Activated naive CD4-positive, alpha-beta T cell treated with anti-CD3 and anti-CD28 coated beads for 36 hours (primary cell): ENCODE measurements around the gene ALDH8A1. TPM values are rescaled to one million over a fixed set of nuclear protein-coding genes. Genes with fewer than 3 reads are reported as not detected.

ENCODE experiments used
- CTCF ChIA-PET: fragments of 350-600 bp; sonication (Branson Sonifier 250); formaldehyde crosslinking; loops from one replicate; lab custom pipeline; 2021; ENCODE audit warnings: antibody characterized with exemption; lab: Charles Lee
- DNase-seq: peaks from one replicate; pipeline ENCODE4 v3.0.0-alpha.2; 2020
- H3K27ac Mint-ChIP-seq: one replicate; pipeline ENCODE4 v1.8.0; 2021; ENCODE audit warnings: mild to moderate bottlenecking, mixed read lengths
- H3K27me3 Mint-ChIP-seq: one replicate; pipeline ENCODE4 v1.8.0; 2021; ENCODE audit warnings: low read depth, mixed read lengths
- H3K36me3 Mint-ChIP-seq: one replicate; pipeline ENCODE4 v1.8.0; 2021; ENCODE audit warnings: low read depth, mixed read lengths
- H3K4me1 Mint-ChIP-seq: one replicate; pipeline ENCODE4 v1.8.0; 2021; ENCODE audit warnings: low read depth, mixed read lengths
- H3K4me3 Mint-ChIP-seq: one replicate; pipeline ENCODE4 v1.8.0; 2021; ENCODE audit warnings: mild to moderate bottlenecking, moderate library complexity, mixed read lengths
- H3K9me3 Mint-ChIP-seq: one replicate; pipeline ENCODE4 v1.8.0; 2021; ENCODE audit warnings: mixed read lengths
- intact Hi-C: fragments of 100-400 bp; cut with micrococcal nuclease; formaldehyde crosslinking; loops from one replicate; pipeline ENCODE4 v1.15.1; 2023
- total RNA-seq, 2 experiments: library from RNA; stranded (reverse); gene quantifications; one replicate each; pipeline ENCODE4 v1.2.3, GENCODE V29; 2021

Gene ALDH8A1
- total RNA-seq, 2 experiments from 2014 or later: 0.24 TPM; not detected in 1

DNA sequence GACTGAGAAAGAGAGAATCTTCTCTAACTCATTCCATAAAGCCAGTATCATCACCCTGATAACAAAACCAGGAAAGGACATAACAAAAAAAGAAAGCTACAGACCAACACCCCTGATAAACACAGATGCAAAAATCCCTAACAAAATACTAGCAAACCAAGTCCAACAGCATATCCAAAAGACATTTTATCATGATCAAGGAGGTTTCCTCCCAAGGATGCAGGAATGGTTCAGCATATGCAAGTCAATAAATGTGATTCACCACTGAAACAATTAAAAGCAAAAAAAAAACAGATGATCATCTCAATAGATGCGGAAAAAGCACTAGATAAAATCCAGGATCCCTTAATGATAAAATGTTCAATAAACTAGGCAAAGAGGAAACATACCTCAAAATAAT is 24.5 kb upstream of the ALDH8A1 start:
- no peaks in the 10 kb centered on the region for H3K9me3 Mint-ChIP-seq
- no peaks in the 10 kb centered on the region for H3K27me3 Mint-ChIP-seq
- no peak overlapping the region for H3K27ac Mint-ChIP-seq
- H3K36me3 Mint-ChIP-seq: peaks cover 56% of the 10 kb centered on the region
- DNase-seq: no peak
- intact Hi-C loops: no loop called here
- no peak overlapping the region for H3K4me3 Mint-ChIP-seq
- CTCF ChIA-PET: no interaction called here
- H3K4me1 Mint-ChIP-seq: peaks cover 11% of the 10 kb centered on the region

DNA sequence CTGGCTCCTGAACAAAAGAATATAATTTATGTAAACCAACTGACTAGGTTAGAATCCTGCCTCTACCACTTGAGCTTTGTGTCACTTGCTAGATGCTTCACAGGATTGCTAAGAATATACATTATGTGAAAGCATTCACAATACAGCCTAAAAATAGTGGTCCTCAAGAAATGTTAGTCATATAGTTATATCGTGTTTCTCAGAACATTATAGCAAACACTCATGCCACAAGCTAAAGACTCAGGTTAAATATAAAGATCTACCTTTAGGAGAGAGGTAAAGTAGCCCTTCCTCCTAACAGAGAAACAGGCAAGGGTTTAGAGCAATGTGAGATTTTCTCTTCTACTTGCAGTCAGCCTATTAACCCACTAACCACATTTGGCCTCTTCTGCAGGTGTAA is 17.8 kb upstream of the ALDH8A1 start:
- Mint-ChIP-seq H3K36me3 (peaks cover 35% of the 10 kb centered on the region), H3K9me3 (no peaks in the 10 kb centered on the region), H3K27ac (no peak overlapping the region), H3K4me1 (no peaks in the 10 kb centered on the region), H3K4me3 (no peak overlapping the region), H3K27me3 (no peaks in the 10 kb centered on the region)
- CTCF ChIA-PET: interaction anchor here (1.1 kb wide), 1 partner anchor 35 kb away, joined by 3 read pairs; no protein-coding TSS in a partner anchor
- intact Hi-C loops: no loop called here
- no peak for DNase-seq

DNA sequence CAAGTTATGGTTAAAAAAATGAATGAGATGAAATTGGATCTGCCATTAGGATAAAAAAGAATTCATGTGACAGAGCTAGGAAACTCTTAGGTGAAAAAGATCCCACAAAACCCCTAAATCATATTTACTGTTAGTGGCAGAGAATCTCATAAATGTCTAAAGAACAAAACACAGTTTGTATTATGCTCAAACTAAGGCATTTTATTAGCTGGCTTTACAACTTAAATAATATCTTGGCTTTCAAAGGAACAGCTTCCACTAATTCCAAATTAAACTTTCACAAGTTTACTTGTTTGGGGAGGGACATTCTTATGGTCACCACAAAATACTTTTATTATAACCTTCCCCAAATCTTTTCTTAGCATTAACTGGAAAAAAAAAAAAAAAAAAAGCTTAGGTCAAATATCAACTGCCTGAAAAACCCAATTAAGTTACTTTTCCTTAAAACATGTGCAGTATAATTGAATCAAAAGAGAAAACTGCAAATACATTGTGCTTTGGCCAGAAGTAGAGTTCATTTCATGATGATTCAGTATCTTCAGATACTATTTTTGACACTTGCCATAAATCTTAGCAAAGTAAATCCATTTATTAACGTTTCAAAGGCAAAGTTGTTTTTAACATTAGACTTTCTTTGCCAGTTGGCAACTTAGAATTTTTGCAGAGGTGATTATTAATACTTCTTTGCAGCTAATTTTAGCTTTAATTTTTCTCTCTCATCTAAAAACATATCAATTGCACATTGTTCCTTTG is 14.7 kb upstream of the ALDH8A1 start:
- Mint-ChIP-seq H3K36me3 (peaks cover 48% of the 10 kb centered on the region), H3K27ac (no peak overlapping the region)
- CTCF ChIA-PET: interaction anchor here (1.9 kb wide), 1 partner anchor 24 kb away, joined by 4 read pairs; no protein-coding TSS in a partner anchor

DNA sequence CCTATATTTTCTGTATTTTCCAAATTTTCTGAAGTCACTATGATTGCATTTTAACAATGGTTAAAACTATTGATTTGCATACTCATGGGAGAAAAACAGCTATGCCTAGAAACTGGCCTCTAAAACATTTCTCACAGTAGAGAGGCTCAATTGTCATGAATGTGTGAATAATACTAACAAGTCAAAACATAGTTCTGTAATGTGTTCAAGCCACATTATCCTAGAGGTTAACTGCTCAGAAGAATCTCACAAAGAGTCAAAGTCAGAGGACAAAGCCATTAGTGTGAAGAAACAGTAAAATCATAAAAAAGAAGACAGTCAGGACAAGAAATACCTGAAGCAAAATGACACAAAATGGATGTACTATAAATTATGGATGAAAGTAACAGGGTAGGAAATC is 12.5 kb upstream of the ALDH8A1 start:
- H3K27ac Mint-ChIP-seq: no peak overlapping the region
- intact Hi-C loops: no loop called here
- H3K4me3 Mint-ChIP-seq: no peak overlapping the region
- H3K9me3 Mint-ChIP-seq: peaks cover 14% of the 10 kb centered on the region
- peaks cover 51% of the 10 kb centered on the region for H3K36me3 Mint-ChIP-seq
- no peak for DNase-seq
- no peaks in the 10 kb centered on the region for H3K27me3 Mint-ChIP-seq
- CTCF ChIA-PET: no interaction called here
- peaks cover 3% of the 10 kb centered on the region for H3K4me1 Mint-ChIP-seq

More for the DNA sequence above, 14.7 kb upstream of the ALDH8A1 start:
- no peak for DNase-seq
- Mint-ChIP-seq H3K4me3 (no peak overlapping the region), H3K9me3 (peaks cover 9% of the 10 kb centered on the region), H3K4me1 (no peaks in the 10 kb centered on the region), H3K27me3 (no peaks in the 10 kb centered on the region)
- intact Hi-C loops: no loop called here

DNA sequence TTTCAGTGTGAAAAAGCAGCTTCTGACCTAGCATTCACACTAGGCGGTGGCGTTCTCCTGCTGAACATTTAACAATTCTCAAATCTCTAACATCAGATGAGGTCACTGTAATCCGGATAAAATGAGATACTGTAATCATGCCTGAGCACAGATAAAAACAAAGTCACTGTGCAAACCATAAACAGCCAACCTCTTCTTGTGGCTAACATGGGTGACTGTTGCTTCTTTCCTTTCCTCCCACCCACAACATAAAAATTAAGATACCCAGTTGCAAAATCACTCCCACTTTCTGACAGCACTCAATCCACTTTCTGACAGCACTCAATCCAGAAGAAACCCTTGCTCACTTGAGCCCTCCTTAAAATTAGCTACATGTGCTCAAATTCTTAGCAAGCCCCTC is 11.5 kb upstream of the ALDH8A1 start:
- H3K27me3 Mint-ChIP-seq: no peaks in the 10 kb centered on the region

DNA sequence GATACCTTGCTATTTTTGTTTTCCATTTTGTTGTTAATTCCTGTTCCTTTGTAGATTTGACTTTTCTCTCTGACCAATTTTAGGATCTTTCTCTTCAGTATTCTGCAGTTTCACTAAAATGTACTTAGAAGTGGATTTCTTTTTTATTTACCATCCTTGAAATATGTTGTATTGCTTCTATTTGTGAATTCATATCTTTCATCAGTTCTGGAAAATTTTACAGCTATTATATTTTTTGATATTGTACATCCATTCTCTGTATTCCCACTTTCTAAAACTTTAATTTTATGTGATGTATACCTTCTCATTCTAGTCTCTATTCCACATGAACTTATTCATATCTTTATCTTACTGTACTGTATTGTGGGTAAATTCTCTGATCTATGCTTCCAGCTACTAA is 9.7 kb upstream of the ALDH8A1 start:
- peaks cover 14% of the 10 kb centered on the region for H3K9me3 Mint-ChIP-seq
- intact Hi-C loops: no loop called here
- no peaks in the 10 kb centered on the region for H3K27me3 Mint-ChIP-seq
- H3K4me3 Mint-ChIP-seq: no peak overlapping the region
- H3K27ac Mint-ChIP-seq: no peak overlapping the region
- peaks cover 46% of the 10 kb centered on the region for H3K36me3 Mint-ChIP-seq
- peaks cover 18% of the 10 kb centered on the region for H3K4me1 Mint-ChIP-seq
- CTCF ChIA-PET: interaction anchor here (0.7 to 2.2 kb wide), 2 partner anchors 19 to 1848 kb away, joined by 3 to 6 read pairs; no protein-coding TSS in a partner anchor
- no peak for DNase-seq

More for the DNA sequence above, 11.5 kb upstream of the ALDH8A1 start:
- CTCF ChIA-PET: no interaction called here
- H3K4me3 Mint-ChIP-seq: no peak overlapping the region
- peaks cover 14% of the 10 kb centered on the region for H3K9me3 Mint-ChIP-seq
- peaks cover 53% of the 10 kb centered on the region for H3K36me3 Mint-ChIP-seq
- no peak for DNase-seq
- no peak overlapping the region for H3K27ac Mint-ChIP-seq
- intact Hi-C loops: no loop called here
- H3K4me1 Mint-ChIP-seq: peaks cover 12% of the 10 kb centered on the region

DNA sequence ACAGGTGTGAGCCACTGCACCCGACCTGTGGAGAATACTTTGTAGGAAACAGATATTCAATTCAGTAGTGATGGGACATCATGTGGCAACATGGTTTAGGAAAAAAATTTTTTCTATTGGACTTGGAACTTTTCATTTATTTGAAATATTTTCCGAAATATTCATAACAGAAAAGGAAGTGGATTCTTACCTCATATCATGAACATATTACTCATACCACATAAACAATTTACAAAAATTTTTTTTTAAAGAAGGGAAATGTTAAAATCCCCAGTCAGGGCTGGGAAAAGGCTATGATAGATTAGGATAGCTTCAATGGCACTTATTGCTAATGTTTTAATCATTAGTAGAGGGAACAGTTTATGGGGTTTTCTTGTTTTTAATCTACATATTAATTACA is 6.8 kb upstream of the ALDH8A1 start:
- no peak for DNase-seq
- Mint-ChIP-seq H3K4me1 (peaks cover 18% of the 10 kb centered on the region), H3K4me3 (no peak overlapping the region), H3K27ac (no peak overlapping the region), H3K9me3 (peaks cover 14% of the 10 kb centered on the region), H3K27me3 (no peaks in the 10 kb centered on the region), H3K36me3 (peaks cover 26% of the 10 kb centered on the region)
- CTCF ChIA-PET: no interaction called here
- intact Hi-C loops: no loop called here

DNA sequence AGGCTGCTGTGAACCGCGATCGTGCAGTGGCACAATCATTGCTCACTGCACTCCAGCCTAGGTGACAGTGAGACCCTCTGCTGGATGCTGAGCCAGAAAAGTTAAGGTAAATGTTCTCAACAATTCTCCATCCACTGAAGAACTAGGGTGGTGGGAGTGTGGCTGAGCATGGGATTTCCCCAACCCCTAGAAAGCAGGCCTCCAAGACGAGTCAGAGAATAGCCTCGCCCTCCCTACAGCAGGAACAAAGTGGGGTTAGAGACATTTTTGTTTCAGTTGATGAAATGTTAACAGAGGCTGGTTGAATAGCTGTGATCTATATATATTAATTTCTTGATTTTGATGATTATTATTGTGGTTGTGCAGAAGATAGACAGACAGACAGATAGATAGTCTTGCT is 6.1 kb upstream of the ALDH8A1 start:
- intact Hi-C loops: no loop called here
- CTCF ChIA-PET: no interaction called here
- Mint-ChIP-seq H3K36me3 (peaks cover 19% of the 10 kb centered on the region), H3K9me3 (peaks cover 9% of the 10 kb centered on the region), H3K4me1 (peaks cover 18% of the 10 kb centered on the region), H3K27me3 (no peaks in the 10 kb centered on the region), H3K4me3 (no peak overlapping the region), H3K27ac (no peak overlapping the region)
- peak; percentile 15 for DNase-seq

DNA sequence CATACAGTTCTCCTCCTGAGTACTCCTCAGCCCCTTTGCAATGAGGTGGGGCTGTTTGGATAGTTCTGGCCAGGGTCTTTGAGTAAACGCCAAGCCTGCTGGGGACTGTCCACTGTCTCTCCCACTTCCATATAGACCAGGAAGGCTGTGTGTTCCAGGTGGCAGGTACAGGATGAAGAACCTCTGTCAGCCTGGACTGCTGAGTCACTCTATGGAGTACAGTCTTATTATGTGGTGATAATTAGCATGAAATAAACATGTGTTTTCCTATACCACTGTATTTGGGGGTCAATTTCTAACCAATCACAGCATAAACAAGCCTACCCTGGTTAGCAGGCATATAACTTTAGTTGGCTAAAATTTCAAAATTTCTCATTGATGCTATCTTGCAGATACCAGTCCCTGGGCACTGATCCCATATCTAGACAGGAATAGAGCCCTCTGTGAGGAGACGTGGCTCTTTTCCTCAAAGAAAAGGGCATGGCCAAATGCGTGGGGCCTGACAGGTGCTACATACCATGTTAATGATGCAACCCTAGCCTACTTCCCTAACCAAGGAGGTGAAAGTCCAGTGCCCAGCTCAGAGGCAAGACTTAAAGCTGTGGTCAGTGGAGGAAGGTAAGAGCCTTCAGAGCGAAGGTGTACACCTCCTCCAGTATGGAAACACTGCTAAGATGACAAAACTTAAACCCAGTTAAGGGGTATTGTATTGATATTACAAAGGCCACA is 4.5 kb upstream of the ALDH8A1 start:
- intact Hi-C loops: no loop called here
- Mint-ChIP-seq H3K27ac (no peak overlapping the region), H3K36me3 (peaks cover 12% of the 10 kb centered on the region), H3K9me3 (peaks cover 4% of the 10 kb centered on the region), H3K4me3 (no peak overlapping the region), H3K4me1 (peaks cover 18% of the 10 kb centered on the region), H3K27me3 (no peaks in the 10 kb centered on the region)
- DNase-seq: no peak
- CTCF ChIA-PET: no interaction called here

DNA sequence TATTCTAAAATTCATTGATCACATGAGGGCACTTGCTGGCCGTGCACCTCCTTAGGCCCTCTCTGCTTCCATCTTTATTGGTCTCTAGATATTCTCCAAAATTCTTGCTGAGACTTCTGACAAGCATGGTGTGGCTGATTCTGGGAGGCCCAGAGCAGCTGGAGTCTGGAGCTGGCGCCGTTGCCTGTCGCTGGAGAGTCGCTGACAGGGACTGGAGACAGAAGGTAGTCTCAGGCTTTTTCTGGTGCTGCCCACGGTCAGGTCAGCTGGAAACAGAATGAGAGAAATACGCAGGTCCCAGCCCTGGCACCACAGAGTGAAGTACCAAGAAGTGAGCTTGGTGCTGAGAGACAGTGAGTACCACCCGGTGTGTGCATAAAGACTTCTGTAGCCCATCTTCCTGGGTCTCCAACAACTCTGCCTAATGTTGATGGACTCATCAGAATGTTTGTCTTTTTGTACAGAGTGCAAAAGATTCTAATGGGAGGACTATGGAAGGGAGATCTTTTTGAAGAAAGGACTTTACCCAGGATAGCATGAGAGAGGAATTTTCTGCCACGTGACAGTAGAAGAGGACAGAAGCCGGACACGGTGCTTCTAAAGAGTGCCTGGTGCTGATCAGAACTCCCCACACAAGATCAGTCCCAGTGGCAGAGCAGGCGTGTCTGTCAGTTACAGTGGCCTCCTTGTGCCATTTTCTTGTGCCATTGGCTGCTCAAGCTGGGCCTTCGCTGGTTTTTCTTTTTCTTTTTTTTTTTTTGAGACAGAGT is 1.8 kb upstream of the ALDH8A1 start:
- H3K9me3 Mint-ChIP-seq: no peaks in the 10 kb centered on the region
- no peak overlapping the region for H3K27ac Mint-ChIP-seq
- intact Hi-C loops: no loop called here
- no peaks in the 10 kb centered on the region for H3K27me3 Mint-ChIP-seq
- H3K4me3 Mint-ChIP-seq: no peak overlapping the region
- H3K36me3 Mint-ChIP-seq: no peaks in the 10 kb centered on the region
- CTCF ChIA-PET: no interaction called here
- no peak for DNase-seq
- peaks cover 9% of the 10 kb centered on the region for H3K4me1 Mint-ChIP-seq

DNA sequence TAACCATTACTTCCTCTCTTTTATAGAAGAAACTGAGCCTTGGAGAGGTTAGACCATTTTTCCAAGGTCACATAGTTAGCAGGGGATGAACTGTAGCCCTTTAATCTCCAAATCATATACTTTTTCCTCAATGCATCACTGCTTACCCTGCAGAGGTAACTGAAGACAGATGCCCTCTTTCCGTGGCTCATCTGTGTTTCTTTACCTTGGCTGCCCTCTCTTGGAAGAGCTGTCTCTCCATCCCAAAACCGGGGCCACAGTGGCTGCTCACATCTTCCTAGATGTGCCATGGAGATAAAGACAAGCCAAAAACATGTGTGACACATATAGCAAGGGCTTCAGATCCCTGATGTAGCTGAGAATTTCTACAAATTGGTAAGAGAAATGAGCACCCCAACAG is 581 bp upstream of the ALDH8A1 start:
- Mint-ChIP-seq H3K27me3 (no peaks in the 10 kb centered on the region), H3K9me3 (no peaks in the 10 kb centered on the region), H3K27ac (no peak overlapping the region), H3K4me3 (no peak overlapping the region), H3K36me3 (no peaks in the 10 kb centered on the region), H3K4me1 (no peaks in the 10 kb centered on the region)
- DNase-seq: no peak
- CTCF ChIA-PET: interaction anchor here (1.0 to 1.2 kb wide), 2 partner anchors 10 to 52 kb away, joined by 3 to 5 read pairs; no protein-coding TSS in a partner anchor
- intact Hi-C loops: no loop called here

DNA sequence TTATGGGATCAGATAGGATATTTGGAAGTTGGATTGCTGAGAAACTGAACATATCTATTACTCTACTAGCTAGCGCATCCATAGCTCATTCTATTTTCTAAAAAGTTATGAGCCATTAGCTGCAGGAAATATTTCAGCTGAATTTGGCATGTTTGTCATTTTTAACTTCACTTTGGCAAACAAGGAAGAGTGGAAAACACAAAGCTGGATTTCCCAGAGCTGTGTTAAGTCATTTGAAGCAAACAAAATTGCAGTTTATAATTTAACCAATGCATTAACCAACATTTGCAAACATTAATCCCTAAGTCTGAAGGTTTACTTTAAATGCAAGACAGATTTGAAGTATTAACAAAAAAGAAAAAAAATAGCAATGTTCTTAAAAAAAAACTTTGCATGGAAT is 1.2 kb downstream of the ALDH8A1 start:
- CTCF ChIA-PET: interaction anchor here (0.9 kb wide), 1 partner anchor 8 kb away, joined by 3 read pairs; no protein-coding TSS in a partner anchor
- no peaks in the 10 kb centered on the region for H3K27me3 Mint-ChIP-seq
- H3K4me3 Mint-ChIP-seq: no peak overlapping the region
- H3K36me3 Mint-ChIP-seq: no peaks in the 10 kb centered on the region
- intact Hi-C loops: no loop called here
- DNase-seq: no peak
- H3K4me1 Mint-ChIP-seq: no peaks in the 10 kb centered on the region
- no peak overlapping the region for H3K27ac Mint-ChIP-seq
- H3K9me3 Mint-ChIP-seq: no peaks in the 10 kb centered on the region
